NCI-H1694 treated with DMSO at 0.1 percent for 48 hours (cell line): ENCODE results near the gene FREM1.

Source experiments
- DNase-seq: peaks from one replicate; lab custom pipeline; 2025; lab: John Stamatoyannopoulos, UW

FREM1 gene

GRCh38 chr9:14813336-14814248 is 96.6 kb downstream of the FREM1 start:
- DNase-seq, result no peak

DNA sequence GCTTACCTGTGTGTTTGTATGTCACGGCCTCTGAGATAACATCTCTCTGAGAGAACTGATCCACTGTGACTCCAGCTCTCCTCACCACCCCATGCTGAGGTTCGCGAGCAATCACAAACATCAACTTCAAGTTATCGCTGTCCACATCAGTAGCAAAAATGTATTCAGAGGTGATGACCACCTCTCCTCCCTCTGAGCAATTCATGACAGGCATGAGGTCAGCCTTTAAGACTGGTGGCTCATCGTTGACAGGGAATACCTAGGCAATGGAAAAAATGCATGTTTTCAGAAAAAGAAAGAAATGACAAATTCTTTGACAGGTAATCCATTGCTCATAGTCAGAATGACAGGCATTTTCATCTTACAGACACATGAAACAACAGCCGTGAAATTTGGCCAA is 97.4 kb downstream of the FREM1 start:
- no peak for DNase-seq

GRCh38 chr9:14811844-14812243 is 98.4 kb downstream of the FREM1 start:
- no peak for DNase-seq

DNA sequence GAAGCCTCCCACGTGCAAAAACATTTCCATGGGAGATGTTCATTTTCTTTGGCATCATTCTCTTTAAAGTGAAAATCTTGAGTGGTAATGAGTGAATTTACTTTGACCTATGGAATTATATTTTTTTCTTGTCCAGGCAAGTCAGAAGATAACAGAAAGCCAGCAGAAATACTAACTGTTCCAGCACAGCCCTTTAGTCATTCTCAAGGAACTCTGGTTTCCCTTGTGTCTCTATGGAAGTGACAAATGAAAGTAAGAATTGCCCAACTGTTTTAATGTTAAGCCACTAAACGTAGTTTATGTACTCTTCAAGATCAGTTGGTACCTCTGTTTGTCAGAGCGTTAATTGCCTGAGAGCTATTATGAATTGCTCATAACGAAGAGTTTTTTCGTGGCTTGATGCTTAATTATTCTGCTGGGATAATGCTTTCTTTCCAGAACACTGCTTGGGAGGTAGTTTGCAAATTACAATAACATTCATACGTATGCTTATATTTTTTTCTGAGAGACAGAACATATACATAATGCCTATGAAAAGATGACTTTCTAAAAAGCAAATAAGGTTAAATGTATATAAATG is 103.2 kb downstream of the FREM1 start:
- no peak for DNase-seq

GRCh38 chr9:14799030-14799429 is 111.2 kb downstream of the FREM1 start:
- DNase-seq, result no peak

DNA sequence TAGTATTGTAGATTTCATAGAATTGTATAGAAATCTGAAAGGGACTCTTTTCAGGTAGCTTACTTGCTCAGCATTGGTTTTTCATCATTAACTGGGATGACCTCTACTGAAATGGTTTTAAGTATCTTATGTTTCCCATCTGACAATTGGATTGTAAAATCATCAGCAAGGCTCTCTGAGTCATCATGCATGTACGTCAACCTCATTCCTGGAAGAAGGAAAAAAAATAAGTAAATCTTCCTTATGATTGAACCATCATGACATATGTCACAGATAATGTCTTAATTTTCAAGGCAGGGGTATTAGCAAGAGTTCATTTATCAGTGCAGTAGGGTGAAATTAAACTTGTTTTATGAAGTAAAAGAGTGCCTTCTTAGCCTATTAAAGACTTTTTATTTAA is 112.8 kb downstream of the FREM1 start:
- no peak for DNase-seq

DNA sequence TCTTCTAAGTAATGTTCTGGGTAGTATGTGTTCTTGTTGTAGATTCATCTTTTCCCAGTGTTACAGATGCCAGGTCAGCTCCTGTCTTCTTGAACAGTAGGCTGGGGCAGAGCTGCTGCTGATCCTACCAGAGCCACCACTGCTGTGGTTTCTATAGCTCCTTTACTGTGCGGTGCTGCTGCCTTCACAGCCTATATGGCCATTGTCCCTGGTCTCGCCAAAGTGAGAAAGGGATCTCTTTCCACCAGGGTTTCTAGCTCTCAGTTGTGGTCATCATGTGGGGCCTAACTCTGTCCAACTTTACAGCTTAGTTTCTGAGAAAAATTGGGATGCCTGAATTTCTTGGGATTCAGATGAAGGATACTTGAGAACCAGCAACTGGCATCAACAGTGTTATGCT is 116.8 kb downstream of the FREM1 start:
- no peak for DNase-seq

GRCh38 chr9:14790628-14791027 is 119.6 kb downstream of the FREM1 start:
- peak; percentile 41 for DNase-seq

GRCh38 chr9:14788846-14789245 is 121.4 kb downstream of the FREM1 start:
- DNase-seq, result no peak

DNA sequence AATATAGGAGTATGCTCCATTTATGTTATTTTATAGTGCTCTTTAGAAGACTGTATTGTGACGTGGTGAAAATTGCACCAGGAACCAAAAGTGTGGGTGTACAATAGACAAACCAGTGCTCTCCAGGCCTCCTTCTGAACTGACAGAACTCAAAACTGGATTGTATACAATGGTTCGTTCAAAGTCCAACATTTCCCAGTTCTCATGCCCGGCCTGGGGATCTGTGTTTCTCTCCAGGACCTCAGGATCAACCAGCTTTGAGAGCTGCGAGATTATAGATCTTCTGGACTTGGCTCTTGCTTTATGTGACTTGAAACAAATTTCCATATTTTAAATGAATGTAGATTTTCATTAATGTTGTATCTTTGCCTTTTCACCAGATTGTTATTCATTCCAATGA is 126.9 kb downstream of the FREM1 start:
- DNase-seq, result no peak

- DNase-seq, result no peak
Observed at GRCh38 chr9:14782286-14783051, 127.8 kb downstream of the FREM1 start.

GRCh38 chr9:14780693-14781092 is 129.5 kb downstream of the FREM1 start:
- DNase-seq, result peak; percentile 90

DNA sequence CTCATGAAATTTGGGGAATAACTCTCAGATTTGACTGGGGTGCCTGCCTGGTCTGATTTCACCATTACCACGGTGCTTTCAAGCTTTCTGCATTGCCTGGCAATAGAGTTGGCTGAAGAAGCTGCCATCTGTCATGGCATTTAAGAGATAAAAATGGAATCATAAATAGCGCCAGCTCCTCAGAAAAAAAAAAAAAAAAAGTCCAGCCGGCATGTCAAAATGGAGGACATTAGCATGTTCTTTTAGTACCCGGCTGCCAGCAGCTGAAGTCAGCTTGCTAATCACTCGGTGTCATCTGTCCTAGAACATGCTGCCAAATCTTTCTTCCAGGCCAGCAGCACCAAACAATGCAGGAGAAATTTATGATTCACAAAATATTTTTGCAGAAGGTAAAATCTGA is 130.0 kb downstream of the FREM1 start:
- DNase-seq, result peak; percentile 94

- DNase-seq, result peak; percentile 66
Observed at GRCh38 chr9:14779566-14780022, 130.6 kb downstream of the FREM1 start.

GRCh38 chr9:14778565-14778964 is 131.7 kb downstream of the FREM1 start:
- DNase-seq, result no peak

DNA sequence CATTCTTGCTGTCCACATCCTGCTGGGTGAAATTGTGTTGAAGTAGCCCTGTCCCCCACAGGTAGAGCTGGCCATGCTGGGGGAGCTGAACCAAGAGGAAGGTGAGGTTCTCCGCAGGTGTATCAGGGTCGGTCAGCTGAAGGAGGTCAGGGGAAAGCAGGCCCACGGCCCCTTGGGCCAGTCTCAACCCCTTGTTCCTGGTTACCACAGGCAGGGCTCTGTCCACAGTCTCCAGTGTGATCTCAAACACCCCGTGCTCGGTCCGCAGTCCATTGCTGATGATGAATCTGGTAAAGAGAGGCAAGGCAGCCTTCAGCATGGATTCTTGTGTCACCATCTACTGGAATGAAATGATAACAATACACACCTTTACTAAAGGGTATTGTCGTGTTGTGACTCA is 134.3 kb downstream of the FREM1 start:
- DNase-seq, result no peak

DNA sequence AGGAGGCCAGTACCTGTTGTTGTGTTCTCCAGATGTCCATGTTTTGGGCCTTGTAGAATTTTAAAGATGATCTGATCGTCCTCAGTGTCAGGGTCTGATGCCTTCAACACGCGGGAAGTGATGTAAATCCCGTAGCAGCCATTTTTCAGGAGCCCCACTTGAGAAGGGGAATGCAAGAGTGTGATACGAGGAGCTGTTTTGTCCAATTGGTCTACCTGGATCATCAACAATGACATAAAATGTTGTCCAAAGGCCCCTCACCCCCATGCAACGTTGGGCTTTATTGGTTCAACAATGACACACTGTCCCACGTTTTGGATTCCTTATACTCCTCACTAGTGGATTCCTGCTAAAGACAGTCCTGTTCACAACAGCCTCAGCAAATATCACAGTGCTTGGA is 139.6 kb downstream of the FREM1 start:
- no peak for DNase-seq

GRCh38 chr9:14769230-14769571 is 141.0 kb downstream of the FREM1 start:
- DNase-seq, result peak; percentile 50

- peak; percentile 69 for DNase-seq
Observed at GRCh38 chr9:14768405-14769229, 141.6 kb downstream of the FREM1 start.

- DNase-seq, result no peak
Observed at GRCh38 chr9:14766299-14766698, 143.9 kb downstream of the FREM1 start.

DNA sequence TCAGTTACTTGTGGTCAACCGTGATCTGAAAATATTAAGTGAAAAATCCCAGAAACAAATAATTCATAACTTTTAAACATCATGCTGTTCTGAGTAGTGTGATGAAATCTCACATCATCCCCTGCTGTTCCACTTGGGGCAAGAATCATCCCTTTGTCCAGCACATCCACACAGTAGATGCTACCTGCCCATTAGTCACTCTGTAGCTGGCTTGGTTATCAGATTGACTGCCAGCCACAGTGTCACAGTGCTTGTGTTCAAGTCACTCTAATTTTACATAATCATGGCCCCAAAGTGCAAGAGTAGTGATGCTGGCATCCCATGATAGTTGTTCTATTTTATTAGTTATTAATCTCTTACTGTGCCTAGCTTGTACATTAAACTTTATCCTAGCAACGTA is 148.6 kb downstream of the FREM1 start:
- no peak for DNase-seq

DNA sequence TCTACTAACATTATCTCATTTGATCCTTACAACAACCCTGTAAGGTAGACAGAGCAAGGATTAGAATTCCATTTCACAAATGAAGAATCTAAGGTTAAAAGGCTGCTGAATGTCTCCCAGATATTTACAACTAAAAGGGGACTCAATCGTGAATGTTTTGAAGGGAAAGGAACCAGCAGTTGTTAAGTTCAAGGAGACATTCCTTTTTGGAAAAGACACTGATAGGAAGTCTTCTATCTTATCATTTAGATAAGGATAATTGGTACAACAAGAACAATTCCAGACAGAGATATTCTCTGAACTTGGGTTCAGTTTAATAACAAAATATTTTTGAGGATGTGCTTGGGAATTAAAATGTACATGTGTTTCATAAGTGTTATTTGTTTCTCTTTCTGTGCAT is 150.2 kb downstream of the FREM1 start:
- no peak for DNase-seq
